Peyer's patch (tissue), 4 donors: ENCODE data around the gene CAPN3.

ENCODE experiments used
- CTCF ChIP-seq, 6 experiments: fragments of 450-650 bp in 4 of 6; fragments of 200-600 bp in 2 of 6; sonication (generic) in 1 of 6; IDR thresholded peaks; one replicate each; pipeline ENCODE4 v1.5.1; 2017 to 2019; ENCODE audit warnings: antibody characterized with exemption in 6 of 6, mild to moderate bottlenecking in 3 of 6, moderate library complexity in 1 of 6
- POLR2A ChIP-seq, 2 donors: fragments of 450-650 bp; IDR thresholded peaks; one replicate each; pipeline ENCODE4 v1.5.1; 2017; ENCODE audit warnings: antibody characterized with exemption in 2 of 2, mild to moderate bottlenecking in 2 of 2, moderate library complexity in 2 of 2

- TF ChIP-seq CTCF (IDR thresholded peaks at IDR 0.05) (no peak), POLR2A (IDR thresholded peaks at IDR 0.05) (no peak)
Observed at GRCh38 chr15:42445551-42445950, 86.2 kb downstream of the CAPN3 start.
